ENCODE data around the gene SLC23A3.
"Not testable (repeated sequence)": the region's sequence is repeated elsewhere in the genome, so short reads cannot be mapped to it uniquely, and the experiment has no call there.

DNA sequence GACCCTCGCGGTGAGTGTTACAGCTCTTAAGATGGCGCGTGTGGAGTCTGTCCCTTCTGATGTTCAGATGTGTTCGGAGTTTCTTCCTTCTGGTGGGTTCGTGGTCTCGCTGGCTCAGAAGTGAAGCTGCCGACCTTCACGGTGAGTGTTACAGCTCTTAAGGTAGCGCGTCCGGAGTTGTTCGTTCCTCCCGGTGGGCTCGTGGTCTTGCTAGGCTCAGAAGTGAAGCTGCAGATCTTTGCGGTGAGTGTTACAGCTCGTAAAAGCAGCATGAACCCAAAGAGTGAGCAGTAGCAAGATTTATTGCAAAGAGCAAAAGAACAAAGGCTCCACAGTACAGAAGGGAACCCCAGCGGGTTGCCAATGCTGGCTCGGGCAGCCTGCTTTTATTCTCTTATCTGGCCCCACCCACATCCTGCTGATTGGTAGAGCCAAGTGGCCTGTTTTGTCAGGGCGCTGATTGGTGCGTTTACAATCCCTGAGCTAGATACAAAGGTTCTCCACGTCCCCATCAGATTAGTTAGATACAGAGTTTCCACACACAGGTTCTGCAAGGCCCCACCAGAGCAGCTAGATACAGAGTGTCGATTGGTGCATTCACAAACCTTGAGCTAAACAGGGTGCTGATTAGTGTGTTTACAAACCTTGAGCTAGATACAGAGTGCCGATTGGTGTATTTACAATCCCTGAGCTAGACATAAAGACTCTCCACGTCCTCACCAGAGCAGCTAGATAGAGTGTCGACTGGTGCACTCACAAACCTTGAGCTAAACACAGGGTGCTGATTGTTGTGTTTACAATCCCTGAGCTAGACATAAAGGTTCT, 30.9 kb upstream of the SLC23A3 start:
- not testable (repeated sequence) for TF ChIP-seq CTCF (conservative IDR thresholded peaks at IDR 0.05; ENCODE audit: low read length); EZH2phosphoT487 (IDR thresholded peaks at IDR 0.05; ENCODE audit: borderline replicate concordance, low read depth, low read length)

All from OCI-LY7 (cell line).